ENCODE measurements around the gene SCARF2.

GRCh38 chr22:20483771-20484170 is 46.1 kb upstream of the SCARF2 start:
- no peak for TF ChIP-seq EZH2 (IDR thresholded peaks at IDR 0.05; ENCODE audit: insufficient read depth, poor library complexity, severe bottlenecking)
- no peak for TF ChIP-seq EZH2phosphoT487 (IDR thresholded peaks at IDR 0.05; ENCODE audit: insufficient read depth, low read depth)

Data from GM23248 (cell line).